GM12878 (cell line): ENCODE measurements around the gene ATP2A3. TPM values are rescaled to one million over a fixed set of nuclear protein-coding genes. Genes with fewer than 3 reads are reported as not detected.
A peak's percentile ranks its signal among the peaks of the same experiment; 100 is the strongest.

Source experiments
- ATAC-seq: fragments of 200-7000 bp; cut with Tn5 transposase; 3 replicates; pipeline ENCODE4 v1.9.1; 2020; ENCODE audit warnings: mild to moderate bottlenecking, moderate library complexity
- BruUV-seq: library from RNA; stranded (reverse); fragments of 400-500 nt; replicated peaks from 2 replicates; lab custom pipeline; 2021; lab: Mats Ljungman, UMichigan
- CTCF ChIA-PET: fragments of 300-600 bp; sonication (Branson Sonifier 250); formaldehyde crosslinking; extraction: SDS; loops from one replicate; lab custom pipeline; 2021; ENCODE audit warnings: inconsistent platforms; lab: Yijun Ruan, JAX
- POLR2A ChIA-PET: fragments of 350-600 bp; formaldehyde crosslinking; extraction: SDS; loops from one replicate; lab custom pipeline; 2021; ENCODE audit warnings: inconsistent platforms; lab: Charles Lee
- RAD21 ChIA-PET: fragments of 300-600 bp; sonication (Branson Sonifier 250); formaldehyde crosslinking; loops from one replicate; lab custom pipeline; 2023; ENCODE audit warnings: antibody characterized with exemption; ENCODE audit not compliant: unreplicated experiment; lab: Charles Lee
- SMC1A ChIA-PET: fragments of 300-600 bp; sonication (Branson Sonifier 250); formaldehyde crosslinking; loops from one replicate; lab custom pipeline; 2023; ENCODE audit not compliant: unreplicated experiment, uncharacterized antibody; lab: Charles Lee
- DNase-seq: peaks from one replicate; pipeline ENCODE4 v3.0.0-alpha.2; 2011; ENCODE audit warnings: low read depth, low spot score
- FAIRE-seq: peaks from 3 replicates; lab custom pipeline; 2011; peaks lifted over from hg19 to GRCh38; lab: Jason Lieb, UNC
- H2AFZ ChIP-seq: 2 replicates; pipeline ENCODE4 v1.6.0; 2011; ENCODE audit warnings: low read depth, low read length, control low read depth; ENCODE audit not compliant: control insufficient read depth
- H3K27ac ChIP-seq: 2 replicates; pipeline ENCODE4 v1.5.1; 2011; ENCODE audit warnings: control low read depth; ENCODE audit not compliant: control insufficient read depth, insufficient read depth
- H3K27me3 ChIP-seq, 2 experiments: replicated peaks in 1 of 2; 2 replicates each; pipeline versions ENCODE4 v1.6.0 to v1.6.1; 2011; ENCODE audit warnings: low read length in 1 of 2; ENCODE audit not compliant: control insufficient read depth in 2 of 2, insufficient read depth in 2 of 2
- H3K36me3 ChIP-seq, 2 experiments: 2 replicates each; pipeline ENCODE4 v1.5.1; 2011; ENCODE audit warnings: low read length in 1 of 2; ENCODE audit not compliant: control insufficient read depth in 2 of 2, insufficient read depth in 2 of 2
- H3K4me1 ChIP-seq: 2 replicates; pipeline ENCODE4 v1.6.1; 2011; ENCODE audit warnings: mild to moderate bottlenecking, low read length, moderate library complexity, mixed read lengths; ENCODE audit not compliant: control insufficient read depth, insufficient read depth
- H3K4me2 ChIP-seq: 2 replicates; pipeline ENCODE4 v1.6.0; 2011; ENCODE audit warnings: control low read depth; ENCODE audit not compliant: control insufficient read depth, insufficient read depth
- H3K4me3 ChIP-seq: fragments of 200-600 bp; sonication (generic); 2 replicates; pipeline ENCODE4 v1.5.1; 2016
- H3K79me2 ChIP-seq: 2 replicates; pipeline ENCODE4 v1.6.0; 2011; ENCODE audit warnings: low read length; ENCODE audit not compliant: control insufficient read depth, insufficient read depth
- H3K9ac ChIP-seq: 2 replicates; pipeline ENCODE4 v1.8.0; 2011; ENCODE audit warnings: low read length, control low read depth, mixed read lengths; ENCODE audit not compliant: control insufficient read depth, insufficient read depth
- H3K9me3 ChIP-seq: replicated peaks from 3 replicates; pipeline ENCODE4 v1.5.1; 2011; ENCODE audit warnings: mild to moderate bottlenecking, low read length; ENCODE audit not compliant: control insufficient read depth, insufficient read depth
- H4K20me1 ChIP-seq: 2 replicates; pipeline ENCODE4 v1.6.0; 2011; ENCODE audit not compliant: control insufficient read depth, insufficient read depth
- HDGF ChIP-seq: fragments of 450-650 bp; IDR thresholded peaks from 2 replicates; pipeline ENCODE4 v1.6.1; 2016; ENCODE audit warnings: antibody characterized with exemption
- IKZF1 ChIP-seq: fragments of 450-650 bp; conservative IDR thresholded peaks from 2 replicates; pipeline ENCODE4 v1.6.1; 2017; ENCODE audit warnings: antibody characterized with exemption, mild to moderate bottlenecking
- IKZF2 ChIP-seq, 2 experiments: fragments of 450-650 bp; IDR thresholded peaks; 2 replicates each; pipeline ENCODE4 v1.6.1; 2017; ENCODE audit warnings: mild to moderate bottlenecking in 2 of 2, moderate library complexity in 2 of 2
- JUND ChIP-seq: IDR thresholded peaks from 2 replicates; pipeline ENCODE4 v1.6.1; 2012; ENCODE audit warnings: low read depth, mild to moderate bottlenecking, low read length, improper control_type of control experiment, moderate library complexity
- KDM1A ChIP-seq: fragments of 200-600 bp; sonication (generic); IDR thresholded peaks from 2 replicates; pipeline ENCODE4 v1.6.1; 2016; ENCODE audit warnings: borderline replicate concordance
- MEF2A ChIP-seq: IDR thresholded peaks from 2 replicates; pipeline ENCODE4 v1.6.1; 2011; ENCODE audit warnings: low read depth, mild to moderate bottlenecking, low read length, moderate library complexity; ENCODE audit not compliant: insufficient read depth
- POLR2AphosphoS5 ChIP-seq: IDR thresholded peaks from 2 replicates; pipeline ENCODE4 v1.6.1; 2011; ENCODE audit warnings: mild to moderate bottlenecking, low read length, inconsistent platforms
- RBBP5 ChIP-seq: fragments of 200-600 bp; sonication (generic); conservative IDR thresholded peaks from 2 replicates; pipeline ENCODE4 v1.6.1; 2016
- RUNX3 ChIP-seq: IDR thresholded peaks from 2 replicates; pipeline ENCODE4 v1.6.1; 2012; ENCODE audit warnings: low read length, inconsistent platforms
- SIN3A ChIP-seq: IDR thresholded peaks from 2 replicates; pipeline ENCODE4 v1.6.1; 2012; ENCODE audit warnings: low read depth, low read length, improper control_type of control experiment
- SPI1 ChIP-seq: IDR thresholded peaks from 2 replicates; pipeline ENCODE4 v1.6.1; 2011; ENCODE audit warnings: low read depth, mild to moderate bottlenecking, low read length, moderate library complexity, borderline replicate concordance; ENCODE audit not compliant: insufficient read depth
- STAT1 ChIP-seq: fragments of 450-650 bp; conservative IDR thresholded peaks from 2 replicates; pipeline ENCODE4 v1.6.1; 2014; ENCODE audit warnings: antibody characterized with exemption, mild to moderate bottlenecking
- TCF12 ChIP-seq: IDR thresholded peaks from 2 replicates; pipeline ENCODE4 v1.6.1; 2011; ENCODE audit warnings: low read depth, mild to moderate bottlenecking, low read length
- ZSCAN29 ChIP-seq: fragments of 450-650 bp; IDR thresholded peaks from 2 replicates; pipeline ENCODE4 v1.6.1; 2017; ENCODE audit warnings: mild to moderate bottlenecking, moderate library complexity
- WGBS: methylation state at CpG from one replicate; pipeline ENCODE4 v1.1.6; 2016; ENCODE audit warnings: low lambda C conversion rate; ENCODE audit not compliant: insufficient replicate concordance, insufficient coverage; ENCODE audit errors: missing lambda C conversion rate; 5-methylcytosine and 5-hydroxymethylcytosine counted together
- in situ Hi-C: fragments of 300-500 bp; cut with MboI; formaldehyde crosslinking; loops from 9 replicates; pipeline ENCODE4 v1.14.3; 2018; ENCODE audit warnings: mixed read lengths
- intact Hi-C: fragments of 100-400 bp; cut with micrococcal nuclease; formaldehyde crosslinking; loops from one replicate; pipeline ENCODE4 v1.14.2; 2022; ENCODE audit not compliant: unreplicated experiment
- polyA plus RNA-seq, 11 experiments: library from polyadenylated mRNA; depleted of rRNA in 4 of 11; unstranded in 6 of 11; stranded (reverse) in 5 of 11; fragments of >200 nt; fragmentation: Nextera tagmentation in 4 of 11; fragmentation: Illumina TruSeq in 1 of 11; extraction: Ambion mirVana in 4 of 11; extraction: Trizol in 1 of 11; gene quantifications; 1 replicate in 1 of 11; 2 replicates in 10 of 11; pipeline versions ENCODE4 v1.2.1 to v1.2.3, GENCODE V29; 2011 to 2016; ENCODE audit warnings: inconsistent platforms in 2 of 11, missing spikeins in 2 of 11, low read depth in 1 of 11
- total RNA-seq, 4 experiments: library from RNA; depleted of rRNA in 3 of 4; stranded (reverse); fragments of >200 nt in 3 of 4; fragmentation: Illumina TruSeq in 1 of 4; extraction: Trizol in 1 of 4; gene quantifications; 2 replicates each; pipeline versions ENCODE4 v1.2.1 to v1.2.3, GENCODE V29; 2013 to 2021
- TF ChIP-seq, protein P1 (sequence below): fragments of 450-650 bp; IDR thresholded peaks from 2 replicates; pipeline ENCODE4 v1.6.1; 2017; ENCODE audit warnings: mild to moderate bottlenecking, low read depth, inconsistent platforms; ENCODE audit not compliant: poor library complexity, severe bottlenecking
- TF ChIP-seq, protein P2 (sequence below): IDR thresholded peaks from 2 replicates; pipeline ENCODE4 v1.6.1; 2012; ENCODE audit warnings: mild to moderate bottlenecking, low read depth, low read length

The ATP2A3 gene
- total and polyA plus RNA-seq, 10 of the 15 experiments (the other 5 are each of a cell fraction or from before 2014, with no cell fraction given), result 1.0 to 99.2 (median 37.9) TPM

DNA sequence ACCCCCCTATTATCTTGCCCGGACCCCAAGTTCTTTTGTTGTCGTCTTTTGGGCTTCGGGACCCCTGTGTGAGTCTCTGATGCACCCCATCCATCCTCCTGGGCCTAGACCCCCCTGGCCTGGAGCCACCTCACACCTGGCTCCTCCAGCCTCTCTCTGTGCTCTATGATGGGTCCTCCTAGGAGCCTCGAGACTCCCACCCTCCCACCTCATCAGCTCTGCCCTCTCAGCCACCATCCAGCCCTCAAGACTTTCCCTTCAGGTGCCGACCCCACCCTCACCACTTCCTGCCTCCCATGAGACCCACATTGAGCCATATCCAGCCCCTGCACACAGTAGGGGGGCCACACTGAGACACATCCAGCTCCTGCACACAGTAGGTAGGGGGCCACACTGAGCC is 8.7 kb upstream of the ATP2A3 start (continued):
- TF ChIP-seq KDM1A (no peak), POLR2AphosphoS5 (no peak), HDGF (no peak), SIN3A (no peak)
- TF ChIP-seq, protein P1, sequence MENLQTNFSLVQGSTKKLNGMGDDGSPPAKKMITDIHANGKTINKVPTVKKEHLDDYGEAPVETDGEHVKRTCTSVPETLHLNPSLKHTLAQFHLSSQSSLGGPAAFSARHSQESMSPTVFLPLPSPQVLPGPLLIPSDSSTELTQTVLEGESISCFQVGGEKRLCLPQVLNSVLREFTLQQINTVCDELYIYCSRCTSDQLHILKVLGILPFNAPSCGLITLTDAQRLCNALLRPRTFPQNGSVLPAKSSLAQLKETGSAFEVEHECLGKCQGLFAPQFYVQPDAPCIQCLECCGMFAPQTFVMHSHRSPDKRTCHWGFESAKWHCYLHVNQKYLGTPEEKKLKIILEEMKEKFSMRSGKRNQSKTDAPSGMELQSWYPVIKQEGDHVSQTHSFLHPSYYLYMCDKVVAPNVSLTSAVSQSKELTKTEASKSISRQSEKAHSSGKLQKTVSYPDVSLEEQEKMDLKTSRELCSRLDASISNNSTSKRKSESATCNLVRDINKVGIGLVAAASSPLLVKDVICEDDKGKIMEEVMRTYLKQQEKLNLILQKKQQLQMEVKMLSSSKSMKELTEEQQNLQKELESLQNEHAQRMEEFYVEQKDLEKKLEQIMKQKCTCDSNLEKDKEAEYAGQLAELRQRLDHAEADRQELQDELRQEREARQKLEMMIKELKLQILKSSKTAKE, result no peak
- TF ChIP-seq, all 136 proteins: peak for 0

DNA sequence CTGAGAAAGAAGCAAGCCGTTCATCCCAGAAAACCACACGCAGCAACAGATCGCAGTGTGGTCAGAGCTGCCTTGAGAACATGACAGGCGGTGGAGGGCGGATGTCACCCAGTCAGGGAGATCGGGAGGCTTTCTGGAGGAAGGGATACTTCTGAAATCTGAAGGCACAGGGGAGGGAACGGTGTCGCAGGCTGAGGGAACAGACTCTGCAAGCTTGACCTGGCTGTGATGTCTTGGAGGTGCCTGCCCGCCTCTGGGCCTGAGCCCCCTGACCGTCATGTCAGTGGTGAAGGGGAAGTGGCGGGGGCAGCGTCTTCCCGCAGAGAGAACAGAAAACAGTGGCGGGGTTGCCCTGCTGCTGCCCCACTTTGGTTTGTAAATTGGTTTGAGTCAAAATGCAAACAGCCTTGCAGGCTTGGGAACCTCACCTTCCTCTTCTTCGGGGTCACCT is 8.1 kb upstream of the ATP2A3 start:
- H4K20me1 ChIP-seq, result no peaks in the 10 kb centered on the region
- intact Hi-C loops, result no loop called here
- TF ChIP-seq RUNX3 (peak; percentile 32; the same call in 1 of the 2 replicates), TCF12 (no peak), RBBP5 (no peak), MEF2A (no peak), STAT1 (no peak), IKZF1 (0 out of 2 replicates have a peak, but pooled peaks have one; percentile 17), SPI1 (peak; percentile 16; the same call in 1 of the 2 replicates), IKZF2 (IDR thresholded peaks at IDR 0.05) (0 out of 4 replicates have a peak, but pooled peaks have one; percentile 10 to 28), ZSCAN29 (no peak), JUND (no peak)
- TF ChIP-seq, protein P2, sequence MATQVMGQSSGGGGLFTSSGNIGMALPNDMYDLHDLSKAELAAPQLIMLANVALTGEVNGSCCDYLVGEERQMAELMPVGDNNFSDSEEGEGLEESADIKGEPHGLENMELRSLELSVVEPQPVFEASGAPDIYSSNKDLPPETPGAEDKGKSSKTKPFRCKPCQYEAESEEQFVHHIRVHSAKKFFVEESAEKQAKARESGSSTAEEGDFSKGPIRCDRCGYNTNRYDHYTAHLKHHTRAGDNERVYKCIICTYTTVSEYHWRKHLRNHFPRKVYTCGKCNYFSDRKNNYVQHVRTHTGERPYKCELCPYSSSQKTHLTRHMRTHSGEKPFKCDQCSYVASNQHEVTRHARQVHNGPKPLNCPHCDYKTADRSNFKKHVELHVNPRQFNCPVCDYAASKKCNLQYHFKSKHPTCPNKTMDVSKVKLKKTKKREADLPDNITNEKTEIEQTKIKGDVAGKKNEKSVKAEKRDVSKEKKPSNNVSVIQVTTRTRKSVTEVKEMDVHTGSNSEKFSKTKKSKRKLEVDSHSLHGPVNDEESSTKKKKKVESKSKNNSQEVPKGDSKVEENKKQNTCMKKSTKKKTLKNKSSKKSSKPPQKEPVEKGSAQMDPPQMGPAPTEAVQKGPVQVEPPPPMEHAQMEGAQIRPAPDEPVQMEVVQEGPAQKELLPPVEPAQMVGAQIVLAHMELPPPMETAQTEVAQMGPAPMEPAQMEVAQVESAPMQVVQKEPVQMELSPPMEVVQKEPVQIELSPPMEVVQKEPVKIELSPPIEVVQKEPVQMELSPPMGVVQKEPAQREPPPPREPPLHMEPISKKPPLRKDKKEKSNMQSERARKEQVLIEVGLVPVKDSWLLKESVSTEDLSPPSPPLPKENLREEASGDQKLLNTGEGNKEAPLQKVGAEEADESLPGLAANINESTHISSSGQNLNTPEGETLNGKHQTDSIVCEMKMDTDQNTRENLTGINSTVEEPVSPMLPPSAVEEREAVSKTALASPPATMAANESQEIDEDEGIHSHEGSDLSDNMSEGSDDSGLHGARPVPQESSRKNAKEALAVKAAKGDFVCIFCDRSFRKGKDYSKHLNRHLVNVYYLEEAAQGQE, result no peak
- H3K9me3 ChIP-seq, result peaks cover 1% of the 10 kb centered on the region; the same call in 2 of the 3 replicates
- 2% methylated on average over 15 of the region's 15 CpGs for WGBS
- in situ Hi-C loops, result no loop called here
- ChIA-PET POLR2A (no interaction called here), CTCF (interaction anchor here (1.2 kb wide), 1 partner anchor 45 kb away, joined by 3 read pairs; no protein-coding TSS in a partner anchor), SMC1A (interaction anchor here (0.5 to 0.6 kb wide), 2 partner anchors 85 to 191 kb away, joined by 3 read pairs; no protein-coding TSS in a partner anchor), RAD21 (no interaction called here)
- DNase-seq (no peak), FAIRE-seq (peak; percentile 47), ATAC-seq (peak; percentile 66)
- H3K9ac ChIP-seq, result no peak overlapping the region
- H3K27me3 ChIP-seq, result no peaks in the 10 kb centered on the region
- no peak overlapping the region for H3K27ac ChIP-seq
- no peak overlapping the region; the same call in 1 of the 2 replicates for H3K4me3 ChIP-seq
- H3K4me2 ChIP-seq, result peak overlapping the region; percentile 50
- H3K4me1 ChIP-seq, result peaks cover 20% of the 10 kb centered on the region
- peak overlapping the region; percentile 41 for H2AFZ ChIP-seq
- no peaks in the 10 kb centered on the region for H3K36me3 ChIP-seq
- H3K79me2 ChIP-seq, result no peaks in the 10 kb centered on the region
- no TSS peak for BruUV-seq
